Stomach (tissue), 9 donors: ENCODE results near the gene NDUFAF2. TPM values are rescaled to one million over a fixed set of nuclear protein-coding genes. Genes with fewer than 3 reads are reported as not detected.
"Not testable (repeated sequence)": the region's sequence is repeated elsewhere in the genome, so short reads cannot be mapped to it uniquely, and the experiment has no call there.

Experiments
- DNase-seq, 2 donors: peaks; one replicate each; pipeline versions ENCODE4 v3.0.0 to v3.0.0-alpha.2; 2013 to 2019
- H3K27ac ChIP-seq, 5 donors: fragments of 200-600 bp in 4 of 5; sonication (generic) in 4 of 5; one replicate each; pipeline ENCODE4 v1.5.1; 2013 to 2019; ENCODE audit warnings: mild to moderate bottlenecking in 1 of 5, moderate library complexity in 1 of 5
- H3K27me3 ChIP-seq, 3 donors: fragments of 200-600 bp; sonication (generic); one replicate each; pipeline ENCODE4 v1.5.1; 2017 to 2019; ENCODE audit warnings: mixed run types in 1 of 3
- H3K36me3 ChIP-seq, 4 donors: fragments of 200-600 bp; sonication (generic); 1 replicate in 3 of 4; 2 replicates in 1 of 4; pipeline ENCODE4 v1.5.1; 2016 to 2019
- H3K4me1 ChIP-seq, 4 donors: fragments of 200-600 bp; sonication (generic); one replicate each; pipeline ENCODE4 v1.5.1; 2016 to 2019
- H3K4me3 ChIP-seq, 4 donors: fragments of 200-600 bp; sonication (generic) in 3 of 4; one replicate each; pipeline ENCODE4 v1.5.1; 2016 to 2019; ENCODE audit warnings: mild to moderate bottlenecking in 1 of 4
- H3K9me3 ChIP-seq, 4 donors: fragments of 200-600 bp; sonication (generic); one replicate each; pipeline ENCODE4 v1.5.1; 2016 to 2019
- EP300 ChIP-seq: sonication (generic); formaldehyde crosslinking; IDR thresholded peaks from one replicate; pipeline ENCODE4 v1.6.1; 2017; ENCODE audit warnings: antibody characterized with exemption
- POLR2A ChIP-seq, 4 donors: fragments of 450-650 bp; IDR thresholded peaks; one replicate each; pipeline ENCODE4 v1.6.1; 2016; ENCODE audit warnings: antibody characterized with exemption in 4 of 4, control low read depth in 2 of 4, mild to moderate bottlenecking in 1 of 4, moderate library complexity in 1 of 4
- POLR2AphosphoS5 ChIP-seq, 3 donors: sonication (generic); formaldehyde crosslinking; IDR thresholded peaks; one replicate each; pipeline ENCODE4 v1.6.1; 2016; ENCODE audit warnings: antibody characterized with exemption in 3 of 3
- WGBS, 5 donors: extraction: QIAGEN DNeasy Blood & Tissue Kit in 3 of 5; methylation state at CpG; one replicate each; pipeline versions ENCODE4 v1.1.5 to v1.1.7; 2013 to 2018; 5-methylcytosine and 5-hydroxymethylcytosine counted together
- intact Hi-C: fragments of 100-400 bp; cut with DNase I; formaldehyde crosslinking; loops from one replicate; pipeline ENCODE4 v1.15.1; 2023; ENCODE audit warnings: low total_unique reads
- polyA plus RNA-seq, 3 donors: library from polyadenylated mRNA; stranded (reverse); fragments of 200-250 nt; gene quantifications; one replicate each; pipeline ENCODE4 v1.2.3, GENCODE V29; 2013
- total RNA-seq, 5 donors: library from RNA; depleted of rRNA; stranded (reverse); fragments of >200 nt; gene quantifications; one replicate each; pipeline versions ENCODE4 v1.1.0 to v1.2.3, GENCODE V29; 2014 to 2016
- TF ChIP-seq, protein P1 (sequence below), 7 experiments: fragments of 450-650 bp in 4 of 7; fragments of 200-600 bp in 3 of 7; sonication (generic) in 3 of 7; IDR thresholded peaks; one replicate each; pipeline ENCODE4 v1.5.1; 2016 to 2019; ENCODE audit warnings: antibody characterized with exemption in 7 of 7, control low read depth in 2 of 7, mild to moderate bottlenecking in 1 of 7
- donor health status: healthy with polysubstance abuse.
- donor health status: Bipolar disorder and iron deficiency.
- donor health status: healthy.

Gene NDUFAF2
- total and polyA plus RNA-seq, 8 donors, result 3.5 to 61.9 (median 29.3) TPM

GRCh38 chr5:61089351-61089750, 144.3 kb downstream of the NDUFAF2 start:
- WGBS, 5 donors, result 59 to 77% (median 74%) methylated on average over 2 of the region's 2 CpGs
- intact Hi-C loops, result no loop called here
- no peak for DNase-seq
- H3K27me3 ChIP-seq, result no peaks in the 10 kb centered on the region
- no peak overlapping the region for H3K27ac ChIP-seq
- H3K4me1 ChIP-seq, result no peaks in the 10 kb centered on the region
- H3K36me3 ChIP-seq, result peaks cover 0 to 2% (median 0%) of the 10 kb centered on the region in 4 donors
- H3K9me3 ChIP-seq, result no peaks in the 10 kb centered on the region
- TF ChIP-seq POLR2A (IDR thresholded peaks at IDR 0.05), result no peak
- TF ChIP-seq, protein P1, sequence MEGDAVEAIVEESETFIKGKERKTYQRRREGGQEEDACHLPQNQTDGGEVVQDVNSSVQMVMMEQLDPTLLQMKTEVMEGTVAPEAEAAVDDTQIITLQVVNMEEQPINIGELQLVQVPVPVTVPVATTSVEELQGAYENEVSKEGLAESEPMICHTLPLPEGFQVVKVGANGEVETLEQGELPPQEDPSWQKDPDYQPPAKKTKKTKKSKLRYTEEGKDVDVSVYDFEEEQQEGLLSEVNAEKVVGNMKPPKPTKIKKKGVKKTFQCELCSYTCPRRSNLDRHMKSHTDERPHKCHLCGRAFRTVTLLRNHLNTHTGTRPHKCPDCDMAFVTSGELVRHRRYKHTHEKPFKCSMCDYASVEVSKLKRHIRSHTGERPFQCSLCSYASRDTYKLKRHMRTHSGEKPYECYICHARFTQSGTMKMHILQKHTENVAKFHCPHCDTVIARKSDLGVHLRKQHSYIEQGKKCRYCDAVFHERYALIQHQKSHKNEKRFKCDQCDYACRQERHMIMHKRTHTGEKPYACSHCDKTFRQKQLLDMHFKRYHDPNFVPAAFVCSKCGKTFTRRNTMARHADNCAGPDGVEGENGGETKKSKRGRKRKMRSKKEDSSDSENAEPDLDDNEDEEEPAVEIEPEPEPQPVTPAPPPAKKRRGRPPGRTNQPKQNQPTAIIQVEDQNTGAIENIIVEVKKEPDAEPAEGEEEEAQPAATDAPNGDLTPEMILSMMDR (IDR thresholded peaks at IDR 0.05), result no peak
- TF ChIP-seq POLR2AphosphoS5 (IDR thresholded peaks at IDR 0.05), result no peak
- TF ChIP-seq EP300, result no peak
- H3K4me3 ChIP-seq, result no peak overlapping the region

DNA sequence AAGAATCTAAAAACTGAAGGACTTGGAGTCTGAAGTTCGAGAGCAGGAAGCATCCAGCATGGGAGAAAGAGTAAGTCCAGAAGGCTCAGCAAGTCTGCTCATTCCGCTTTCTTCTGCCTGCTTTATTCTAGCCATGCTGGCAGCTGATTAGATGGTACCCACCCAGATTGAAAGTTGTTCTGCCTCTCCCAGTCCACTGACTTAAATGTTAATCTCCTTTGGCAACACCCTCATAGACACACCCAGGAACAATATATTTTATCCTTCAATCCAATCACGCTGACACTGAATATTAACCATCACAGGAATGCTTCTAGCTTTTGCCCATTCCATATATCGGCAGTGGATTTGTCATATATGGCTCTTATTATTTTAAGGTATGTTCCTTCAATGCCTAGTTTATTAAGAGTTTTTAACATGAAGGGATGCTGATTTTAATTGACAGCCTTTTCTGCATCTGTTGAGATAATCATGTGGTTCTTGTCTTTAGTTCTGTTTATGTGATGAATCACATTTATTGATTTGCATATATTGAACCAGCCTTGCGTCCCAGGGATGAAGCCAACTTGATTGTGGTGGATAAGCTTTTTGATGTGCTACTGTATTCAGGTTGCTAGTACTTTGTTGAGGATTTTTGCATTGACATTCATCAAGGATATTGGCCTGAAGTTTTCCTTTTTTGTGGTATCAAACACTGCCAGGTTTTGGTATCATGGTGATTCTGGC, 148.2 kb downstream of the NDUFAF2 start:
- intact Hi-C loops, DNase-seq: not testable (repeated sequence)
- WGBS, 5 donors, result 90 to 94% (median 91%) methylated on average over 5 of the region's 5 CpGs

GRCh38 chr5:61097465-61097864, 152.5 kb downstream of the NDUFAF2 start:
- WGBS, 5 donors, result 95 to 98% (median 97%) methylated on average over 2 of the region's 2 CpGs
- TF ChIP-seq EP300 (no peak), POLR2AphosphoS5 (IDR thresholded peaks at IDR 0.05) (no peak), POLR2A (IDR thresholded peaks at IDR 0.05) (no peak)
- TF ChIP-seq, protein P1 (IDR thresholded peaks at IDR 0.05), result no peak
- no peak overlapping the region for H3K27ac ChIP-seq
- H3K4me3 ChIP-seq, result no peak overlapping the region
- H3K4me1 ChIP-seq, result no peaks in the 10 kb centered on the region
- H3K36me3 ChIP-seq, result peaks cover 0 to 13% (median 5%) of the 10 kb centered on the region in 4 donors
- no peaks in the 10 kb centered on the region for H3K27me3 ChIP-seq
- H3K9me3 ChIP-seq, result no peaks in the 10 kb centered on the region
- DNase-seq, result no peak
- intact Hi-C loops, result no loop called here

More for the DNA sequence above, 148.2 kb downstream of the NDUFAF2 start:
- H3K4me3 ChIP-seq, H3K27me3 ChIP-seq, H3K27ac ChIP-seq, H3K4me1 ChIP-seq, H3K9me3 ChIP-seq, H3K36me3 ChIP-seq: not testable (repeated sequence)

DNA sequence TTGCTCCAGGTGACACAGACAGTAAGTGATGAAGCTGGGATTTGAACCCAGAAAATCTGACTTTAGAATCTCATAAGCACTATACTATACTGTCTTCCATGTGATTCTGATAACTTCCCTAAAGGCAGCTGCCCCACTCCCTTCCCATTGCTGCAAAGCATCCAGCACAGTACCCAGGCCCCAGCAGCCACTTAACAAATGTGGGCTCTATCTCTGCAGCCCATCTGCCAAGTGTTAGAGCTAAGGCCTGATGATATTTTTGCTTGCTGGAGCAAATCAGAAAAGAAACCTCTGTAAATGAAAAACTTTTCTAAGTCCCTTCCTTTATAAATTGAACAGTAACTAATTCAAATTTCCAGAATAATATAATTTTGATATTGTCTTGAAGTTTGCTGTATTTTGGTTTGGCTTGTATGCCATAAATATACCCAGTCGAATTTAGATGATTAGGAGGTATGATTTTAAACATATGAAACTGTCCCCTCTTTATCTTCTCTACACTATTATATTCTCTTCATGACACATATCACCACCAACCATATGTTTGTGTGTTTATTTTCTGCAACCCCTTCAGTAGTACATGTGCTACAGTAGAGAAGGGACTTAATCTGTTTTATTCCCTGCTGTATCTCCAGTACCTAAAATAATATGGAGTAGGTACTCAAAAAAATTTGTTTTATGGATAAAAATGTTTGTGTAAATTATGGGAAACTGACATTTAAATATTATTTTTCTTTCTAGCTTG, 153.4 kb downstream of the NDUFAF2 start:
- Histone ChIP-seq H3K4me1 (no peaks in the 10 kb centered on the region), H3K27me3 (no peaks in the 10 kb centered on the region), H3K27ac (no peak overlapping the region), H3K4me3 (no peak overlapping the region), H3K9me3 (no peaks in the 10 kb centered on the region), H3K36me3 (peaks cover 0 to 13% (median 5%) of the 10 kb centered on the region in 4 donors)
- WGBS, 5 donors, result 79 to 97% (median 88%) methylated on average over 1 of the region's 1 CpG
- no peak for DNase-seq
- no peak for TF ChIP-seq POLR2AphosphoS5 (IDR thresholded peaks at IDR 0.05)
- TF ChIP-seq POLR2A (IDR thresholded peaks at IDR 0.05), result no peak
- TF ChIP-seq, protein P1 (IDR thresholded peaks at IDR 0.05), result no peak
- no peak for TF ChIP-seq EP300
- intact Hi-C loops, result no loop called here
